Measurements from ENCODE around the gene DLG2. TPM values are rescaled to one million over a fixed set of nuclear protein-coding genes. Genes with fewer than 3 reads are reported as not detected.

DLG2 gene
- total and polyA plus RNA-seq, 2 of the 8 experiments (the other 6 are each of a cell fraction or from before 2014, with no cell fraction given), result 1.7 to 14.3 TPM

DNA sequence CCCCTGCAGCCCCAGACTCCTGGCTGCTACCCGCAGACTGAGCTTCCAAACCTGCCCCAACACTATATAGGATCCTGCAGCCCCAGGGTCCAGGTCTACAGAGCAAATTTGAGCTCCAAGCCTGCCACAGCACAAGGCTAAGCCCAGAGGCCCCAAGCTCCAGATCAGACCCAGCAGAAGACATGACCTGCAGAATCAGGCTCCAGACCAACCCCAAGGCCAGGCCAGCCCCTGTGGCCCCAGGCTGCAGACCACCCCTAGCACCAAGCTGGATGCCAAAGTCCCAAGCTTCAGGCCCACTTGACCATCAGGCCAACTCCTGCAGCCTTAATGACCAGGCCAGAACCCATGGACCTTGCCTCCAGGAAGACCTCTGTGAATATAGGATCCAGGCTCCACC lies 145.3 kb downstream of the DLG2 start:
- H4K20me1 ChIP-seq (replicated peaks in 1 of 2; ENCODE audit: control insufficient read depth in 1 of 2, insufficient read depth in 2 of 2, low read length in 2 of 2), result no peaks in the 10 kb centered on the region
- H3K27ac ChIP-seq (ENCODE audit: low read depth, low read length), result no peak overlapping the region
- H3K18ac ChIP-seq (ENCODE audit: extremely low read depth, low read length), result no peak overlapping the region
- H2AK5ac ChIP-seq (ENCODE audit: low read depth, low read length), result no peak overlapping the region; the same call in none of the 2 replicates
- H3K36me3 ChIP-seq (ENCODE audit: control insufficient read depth in 2 of 4, insufficient read depth in 4 of 4, low read length in 3 of 4), result no peaks in the 10 kb centered on the region
- no peak overlapping the region for H3K56ac ChIP-seq (replicated peaks; ENCODE audit: insufficient read length, low read depth, low read length)
- FAIRE-seq (no peak), DNase-seq (ENCODE audit: low read depth in 1 of 2, low spot score in 2 of 2) (no peak)
- no peak for TF ChIP-seq ZNF274 (IDR thresholded peaks at IDR 0.05; ENCODE audit: borderline replicate concordance, extremely low read depth, low read length)
- no peaks in the 10 kb centered on the region for H3K27me3 ChIP-seq (replicated peaks in 1 of 4; ENCODE audit: control insufficient read depth in 3 of 4, extremely low read depth in 1 of 4, insufficient read depth in 3 of 4, low read length in 3 of 4)
- H2BK120ac ChIP-seq (replicated peaks; ENCODE audit: low read depth, low read length), result no peak overlapping the region
- H3K23ac ChIP-seq (ENCODE audit: insufficient read length), result no peak overlapping the region
- 0 out of 2 replicates have a peak overlapping the region, but pooled peaks have one; percentile 46 for H2BK15ac ChIP-seq (ENCODE audit: low read length)
- no peaks in the 10 kb centered on the region for H3K79me1 ChIP-seq (ENCODE audit: low read depth, low read length)
- H2AFZ ChIP-seq (ENCODE audit: low read length), result no peak overlapping the region
- H3K4me1 ChIP-seq (replicated peaks in 1 of 4; ENCODE audit: control insufficient read depth in 3 of 4, insufficient read depth in 4 of 4, low read length in 3 of 4), result no peaks in the 10 kb centered on the region
- H4K91ac ChIP-seq (replicated peaks; ENCODE audit: insufficient read length, low read length), result peak overlapping the region; percentile 61
- ChIA-PET POLR2A (ENCODE audit: partially characterized antibody) (interaction anchor here (1.0 to 1.6 kb wide), 2 partner anchors 9 to 10 kb away, joined by 3 to 4 read pairs; no protein-coding TSS in a partner anchor), CTCF (ENCODE audit: partially characterized antibody) (no interaction called here)
- H4K5ac ChIP-seq (ENCODE audit: insufficient read length, low read depth, low read length), result no peak overlapping the region
- no peak overlapping the region for H3K4ac ChIP-seq (replicated peaks; ENCODE audit: insufficient read length, low read depth, low read length)
- no peak overlapping the region; the same call in 1 of the 2 replicates for H4K8ac ChIP-seq (ENCODE audit: extremely low read depth, insufficient read depth, low read length)
- no peak overlapping the region for H3K14ac ChIP-seq (ENCODE audit: insufficient read length)
- H2BK5ac ChIP-seq (ENCODE audit: low read depth, low read length), result no peak overlapping the region
- no peak overlapping the region for H2BK20ac ChIP-seq (ENCODE audit: low read length)
- H3K79me2 ChIP-seq (ENCODE audit: control insufficient read depth in 1 of 2, insufficient read depth in 2 of 2, low read length in 2 of 2), result no peaks in the 10 kb centered on the region
- no peaks in the 10 kb centered on the region for H3K23me2 ChIP-seq (ENCODE audit: low read depth, low read length)
- 90% methylated on average over 1 of the region's 1 CpG; no CpG with 5 or more reads in 1 of the 2 experiments for WGBS, 2 experiments (ENCODE audit: extremely low coverage in 1 of 2, insufficient coverage in 1 of 2, insufficient read length in 1 of 2, insufficient replicate concordance in 2 of 2, low coverage in 1 of 2, low lambda C conversion rate in 2 of 2, missing lambda C conversion rate in 1 of 2)
- no peak overlapping the region for H3K9ac ChIP-seq (replicated peaks in 1 of 4; ENCODE audit: extremely low read depth in 1 of 4, low read depth in 3 of 4, low read length in 3 of 4)
- peak overlapping the region; percentile 39; the same call in 1 of the 2 replicates for H2BK12ac ChIP-seq (ENCODE audit: low read depth, low read length)
- H3K9me3 ChIP-seq (ENCODE audit: insufficient read depth in 2 of 2, low read depth in 1 of 2, low read length in 1 of 2), result 0 out of 4 replicates have a peak, but pooled peaks cover 0 to 3% of the 10 kb centered on the region in 2 experiments
- H3K4me2 ChIP-seq (ENCODE audit: insufficient read depth in 1 of 2, low read depth in 2 of 2, low read length in 2 of 2), result no peak overlapping the region
- H3K4me3 ChIP-seq (ENCODE audit: extremely low read depth in 1 of 4, insufficient read depth in 2 of 4, low read depth in 3 of 4, low read length in 4 of 4), result no peak overlapping the region
